Measurements from ENCODE around the gene NAMPT.

DNA sequence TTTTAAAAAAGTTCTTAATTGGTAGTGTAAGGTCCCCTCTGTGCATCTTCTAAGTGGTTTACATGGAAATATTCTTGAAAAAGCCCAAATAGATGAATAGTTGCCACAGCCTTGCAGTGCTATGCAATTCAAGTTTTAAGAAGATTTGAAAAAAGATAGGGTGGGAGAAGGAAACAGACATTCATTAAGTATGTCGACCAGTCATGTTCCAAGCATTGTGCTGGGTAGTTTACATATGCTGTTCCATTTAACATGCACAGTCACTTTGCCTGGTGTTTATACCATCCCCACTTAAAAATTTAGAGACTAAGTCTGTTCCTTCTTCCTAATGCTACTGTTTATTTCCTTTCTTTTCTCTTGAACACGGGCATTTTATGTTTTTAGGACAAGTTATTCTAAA is 28.1 kb upstream of the NAMPT start:
- TF ChIP-seq EZH2 (IDR thresholded peaks at IDR 0.05), result no peak
- no peak for TF ChIP-seq POLR2AphosphoS5 (IDR thresholded peaks at IDR 0.05; ENCODE audit: borderline replicate concordance, low read depth, low read length)

Data from SK-N-MC (cell line).